Muscle of leg (tissue), 11 donors: ENCODE measurements around the gene SH2D6. TPM values are rescaled to one million over a fixed set of nuclear protein-coding genes. Genes with fewer than 3 reads are reported as not detected.

Experiments used
- DNase-seq: peaks from one replicate; pipeline ENCODE4 v3.0.0; 2013
- H3K27ac ChIP-seq: one replicate; pipeline ENCODE4 v1.5.1; 2013; ENCODE audit warnings: mild to moderate bottlenecking, low read length, control low read depth
- H3K27me3 ChIP-seq: one replicate; pipeline ENCODE4 v1.6.1; 2013; ENCODE audit warnings: low read length; ENCODE audit not compliant: control insufficient read depth, insufficient read depth
- H3K36me3 ChIP-seq: one replicate; pipeline ENCODE4 v1.6.1; 2013; ENCODE audit warnings: low read length; ENCODE audit not compliant: control insufficient read depth, insufficient read depth
- H3K4me1 ChIP-seq: one replicate; pipeline ENCODE4 v1.6.1; 2013; ENCODE audit warnings: low read length; ENCODE audit not compliant: control insufficient read depth, insufficient read depth
- H3K4me3 ChIP-seq: one replicate; pipeline ENCODE4 v1.5.1; 2013; ENCODE audit warnings: low read length, control low read depth
- H3K9me3 ChIP-seq: replicated peaks from 2 replicates; pipeline ENCODE4 v1.6.1; 2013; ENCODE audit warnings: low read depth, low read length; ENCODE audit not compliant: control insufficient read depth
- WGBS: methylation state at CpG from one replicate; pipeline ENCODE4 v1.1.5; 2013; ENCODE audit warnings: missing lambda C conversion rate; ENCODE audit not compliant: insufficient coverage; 5-methylcytosine and 5-hydroxymethylcytosine counted together
- polyA plus RNA-seq, 8 donors: library from polyadenylated mRNA; unstranded; fragments of 120-200 nt; gene quantifications; one replicate each; pipeline versions ENCODE4 v1.2.1 to v1.2.3, GENCODE V29; 2013; ENCODE audit warnings: inconsistent platforms in 1 of 8, low replicate concordance in 1 of 8; ENCODE audit not compliant: insufficient read length in 8 of 8, insufficient read depth in 1 of 8
- total RNA-seq: library from RNA; stranded (reverse); fragments of 120-200 nt; gene quantifications from one replicate; pipeline ENCODE4 v1.2.4, GENCODE V29; 2013

Gene SH2D6
- total and polyA plus RNA-seq, 9 donors: 0.13 to 1.4 (median 0.63) TPM

- H3K9me3 ChIP-seq: no peaks in the 10 kb centered on the region
- H3K36me3 ChIP-seq: peaks cover 10% of the 10 kb centered on the region
- 68% methylated on average over 2 of the region's 4 CpGs for WGBS
- H3K4me1 ChIP-seq: peaks cover 7% of the 10 kb centered on the region
- H3K27me3 ChIP-seq: no peaks in the 10 kb centered on the region
- H3K27ac ChIP-seq: no peak overlapping the region
- DNase-seq: no peak
- no peak overlapping the region for H3K4me3 ChIP-seq
These were observed 20.6 kb upstream of the SH2D6 start for GRCh38 chr2:85397925-85398331.

GRCh38 chr2:85398426-85399182 is 19.9 kb upstream of the SH2D6 start:
- Histone ChIP-seq H3K36me3 (peaks cover 10% of the 10 kb centered on the region), H3K9me3 (peaks cover 2% of the 10 kb centered on the region), H3K4me1 (peaks cover 7% of the 10 kb centered on the region), H3K27me3 (no peaks in the 10 kb centered on the region), H3K27ac (no peak overlapping the region), H3K4me3 (no peak overlapping the region)
- no peak for DNase-seq
- 74% methylated on average over 8 of the region's 8 CpGs for WGBS

GRCh38 chr2:85399183-85399455 is 19.4 kb upstream of the SH2D6 start:
- Histone ChIP-seq H3K27me3 (no peaks in the 10 kb centered on the region), H3K27ac (no peak overlapping the region), H3K4me1 (peaks cover 7% of the 10 kb centered on the region), H3K4me3 (no peak overlapping the region), H3K36me3 (peaks cover 9% of the 10 kb centered on the region), H3K9me3 (peaks cover 3% of the 10 kb centered on the region)
- DNase-seq: no peak
- WGBS: 95% methylated on average over 8 of the region's 8 CpGs

- no peak for DNase-seq
- Histone ChIP-seq H3K4me3 (no peak overlapping the region), H3K27me3 (no peaks in the 10 kb centered on the region), H3K36me3 (peaks cover 5% of the 10 kb centered on the region), H3K27ac (no peak overlapping the region), H3K9me3 (peaks cover 3% of the 10 kb centered on the region), H3K4me1 (peaks cover 8% of the 10 kb centered on the region)
- WGBS: 100% methylated on average over 2 of the region's 8 CpGs
These were observed 18.5 kb upstream of the SH2D6 start for GRCh38 chr2:85400023-85400422.

GRCh38 chr2:85400541-85401463 is 17.7 kb upstream of the SH2D6 start:
- Histone ChIP-seq H3K4me1 (peaks cover 16% of the 10 kb centered on the region), H3K27ac (no peak overlapping the region), H3K4me3 (no peak overlapping the region), H3K27me3 (no peaks in the 10 kb centered on the region), H3K36me3 (peaks cover 5% of the 10 kb centered on the region), H3K9me3 (peaks cover 3% of the 10 kb centered on the region)
- 74% methylated on average over 11 of the region's 14 CpGs for WGBS
- no peak for DNase-seq

GRCh38 chr2:85401464-85401805 is 17.1 kb upstream of the SH2D6 start:
- H3K4me1 ChIP-seq: peaks cover 15% of the 10 kb centered on the region
- WGBS: 92% methylated on average over 2 of the region's 7 CpGs
- peaks cover 3% of the 10 kb centered on the region for H3K9me3 ChIP-seq
- H3K4me3 ChIP-seq: no peak overlapping the region
- no peak overlapping the region for H3K27ac ChIP-seq
- H3K36me3 ChIP-seq: peaks cover 4% of the 10 kb centered on the region
- DNase-seq: no peak
- no peaks in the 10 kb centered on the region for H3K27me3 ChIP-seq

- peaks cover 3% of the 10 kb centered on the region for H3K9me3 ChIP-seq
- no peak overlapping the region for H3K27ac ChIP-seq
- no peaks in the 10 kb centered on the region for H3K27me3 ChIP-seq
- WGBS: 95% methylated on average over 7 of the region's 8 CpGs
- peaks cover 2% of the 10 kb centered on the region for H3K36me3 ChIP-seq
- H3K4me3 ChIP-seq: no peak overlapping the region
- no peak for DNase-seq
- peaks cover 12% of the 10 kb centered on the region for H3K4me1 ChIP-seq
These were observed 16.7 kb upstream of the SH2D6 start for GRCh38 chr2:85401844-85402243.

- 65% methylated on average over 9 of the region's 15 CpGs for WGBS
- Histone ChIP-seq H3K27ac (peak overlapping the region; percentile 59), H3K4me3 (no peak overlapping the region)
These were observed 13.1 kb upstream of the SH2D6 start for GRCh38 chr2:85405201-85406059.

GRCh38 chr2:85409845-85410583 is 8.5 kb upstream of the SH2D6 start, which contains the start of gene CAPG:
CAPG (minus strand) TSS chr2:85410366; CDS start chr2:85402145, 8,221 bp downstream.
- WGBS: 47% methylated on average over 12 of the region's 12 CpGs
- Histone ChIP-seq H3K36me3 (no peaks in the 10 kb centered on the region), H3K27me3 (peaks cover 11% of the 10 kb centered on the region), H3K4me3 (no peak within 1 kb of the TSS), H3K27ac (no peak within 1 kb of the TSS), H3K4me1 (peaks cover 40% of the 10 kb centered on the region), H3K9me3 (no peaks in the 10 kb centered on the region)
- no peak for DNase-seq

More at GRCh38 chr2:85405201-85406059, 13.1 kb upstream of the SH2D6 start:
- Histone ChIP-seq H3K36me3 (no peaks in the 10 kb centered on the region), H3K9me3 (peaks cover 3% of the 10 kb centered on the region), H3K27me3 (no peaks in the 10 kb centered on the region), H3K4me1 (peaks cover 34% of the 10 kb centered on the region)
- peak; percentile 64 for DNase-seq
